OCI-LY7 (cell line): ENCODE results near the gene FIG4.

Experiments
- CTCF ChIP-seq: fragments of 200-600 bp; sonication (generic); conservative IDR thresholded peaks from 2 replicates; pipeline ENCODE4 v1.5.1; 2014; ENCODE audit warnings: mild to moderate bottlenecking, antibody characterized with exemption, low read length, moderate library complexity, mixed read lengths
- EZH2phosphoT487 ChIP-seq: fragments of 200-600 bp; sonication (generic); IDR thresholded peaks from 2 replicates; pipeline ENCODE4 v1.6.1; 2018; ENCODE audit warnings: low read depth, borderline replicate concordance, mild to moderate bottlenecking, mixed run types, antibody characterized with exemption, low read length, moderate library complexity, mixed read lengths

- TF ChIP-seq CTCF (no peak), EZH2phosphoT487 (no peak)
Observed at GRCh38 chr6:109867009-109867969, 176.2 kb downstream of the FIG4 start.
